ENCODE measurements around the gene TRAFD1. TPM values are rescaled to one million over a fixed set of nuclear protein-coding genes. Genes with fewer than 3 reads are reported as not detected.

Gene TRAFD1
- total RNA-seq, 1 donor from 2014 or later: 30.8 TPM

- no peak overlapping the region for H3K27ac ChIP-seq (ENCODE audit: low read depth, low read length)
- peaks cover 2 to 8% (median 3%) of the 10 kb centered on the region in 3 donors for H3K4me1 ChIP-seq (ENCODE audit: control insufficient read depth in 3 of 3, insufficient read depth in 3 of 3, low read length in 3 of 3)
- no peak overlapping the region for H3K9ac ChIP-seq (ENCODE audit: low read depth in 1 of 3, low read length in 3 of 3)
- no peaks in the 10 kb centered on the region for H3K9me3 ChIP-seq (ENCODE audit: control insufficient read depth in 3 of 3, low read length in 3 of 3)
- H3K4me3 ChIP-seq (ENCODE audit: low read length in 3 of 3): no peak overlapping the region
- no peaks in the 10 kb centered on the region for H3K27me3 ChIP-seq (ENCODE audit: control insufficient read depth in 3 of 3, insufficient read depth in 3 of 3, low read length in 3 of 3)
- H3K36me3 ChIP-seq (ENCODE audit: control insufficient read depth in 3 of 3, insufficient read depth in 3 of 3, low read length in 3 of 3): no peaks in the 10 kb centered on the region
Observed at GRCh38 chr12:112115259-112116045, 9.9 kb upstream of the TRAFD1 start.

- Histone ChIP-seq H3K27ac (ENCODE audit: low read depth, low read length) (peak overlapping the region; percentile 32), H3K9ac (ENCODE audit: low read depth in 1 of 3, low read length in 3 of 3) (peak overlapping the region; percentile 29 to 74 (median 63)), H3K9me3 (ENCODE audit: control insufficient read depth in 3 of 3, low read length in 3 of 3) (no peaks in the 10 kb centered on the region), H3K27me3 (ENCODE audit: control insufficient read depth in 3 of 3, insufficient read depth in 3 of 3, low read length in 3 of 3) (no peaks in the 10 kb centered on the region), H3K36me3 (ENCODE audit: control insufficient read depth in 3 of 3, insufficient read depth in 3 of 3, low read length in 3 of 3) (no peaks in the 10 kb centered on the region), H3K4me3 (ENCODE audit: low read length in 3 of 3) (peak overlapping the region; percentile 8 to 50 (median 45)), H3K4me1 (ENCODE audit: control insufficient read depth in 3 of 3, insufficient read depth in 3 of 3, low read length in 3 of 3) (peaks cover 2 to 8% (median 3%) of the 10 kb centered on the region in 3 donors)
Observed at GRCh38 chr12:112116232-112117060, 8.9 kb upstream of the TRAFD1 start.

GRCh38 chr12:112117685-112118084 is 7.7 kb upstream of the TRAFD1 start:
- no peak overlapping the region for H3K4me3 ChIP-seq (ENCODE audit: low read length in 3 of 3)
- no peak overlapping the region for H3K27ac ChIP-seq (ENCODE audit: low read depth, low read length)

GRCh38 chr12:112121780-112122565 is 3.4 kb upstream of the TRAFD1 start:
- peak overlapping the region; percentile 57 to 76 (median 69) for H3K9ac ChIP-seq (ENCODE audit: low read depth in 1 of 3, low read length in 3 of 3)

More at GRCh38 chr12:112117685-112118084, 7.7 kb upstream of the TRAFD1 start:
- Histone ChIP-seq H3K9me3 (ENCODE audit: control insufficient read depth in 3 of 3, low read length in 3 of 3) (no peaks in the 10 kb centered on the region), H3K36me3 (ENCODE audit: control insufficient read depth in 3 of 3, insufficient read depth in 3 of 3, low read length in 3 of 3) (no peaks in the 10 kb centered on the region), H3K9ac (ENCODE audit: low read depth in 1 of 3, low read length in 3 of 3) (no peak overlapping the region), H3K27me3 (ENCODE audit: control insufficient read depth in 3 of 3, insufficient read depth in 3 of 3, low read length in 3 of 3) (no peaks in the 10 kb centered on the region), H3K4me1 (ENCODE audit: control insufficient read depth in 3 of 3, insufficient read depth in 3 of 3, low read length in 3 of 3) (peaks cover 10 to 16% (median 11%) of the 10 kb centered on the region in 3 donors)

GRCh38 chr12:112122823-112123690 is 2.3 kb upstream of the TRAFD1 start:
- H3K9ac ChIP-seq (ENCODE audit: low read depth in 1 of 3, low read length in 3 of 3): no peak overlapping the region
- H3K9me3 ChIP-seq (ENCODE audit: control insufficient read depth in 3 of 3, low read length in 3 of 3): no peaks in the 10 kb centered on the region
- no peak overlapping the region for H3K4me3 ChIP-seq (ENCODE audit: low read length in 3 of 3)
- peaks cover 18 to 32% (median 28%) of the 10 kb centered on the region in 3 donors for H3K4me1 ChIP-seq (ENCODE audit: control insufficient read depth in 3 of 3, insufficient read depth in 3 of 3, low read length in 3 of 3)
- peaks cover 0 to 2% (median 0%) of the 10 kb centered on the region in 3 donors for H3K36me3 ChIP-seq (ENCODE audit: control insufficient read depth in 3 of 3, insufficient read depth in 3 of 3, low read length in 3 of 3)
- H3K27me3 ChIP-seq (ENCODE audit: control insufficient read depth in 3 of 3, insufficient read depth in 3 of 3, low read length in 3 of 3): no peaks in the 10 kb centered on the region
- peak overlapping the region; percentile 73 for H3K27ac ChIP-seq (ENCODE audit: low read depth, low read length)

More at GRCh38 chr12:112121780-112122565, 3.4 kb upstream of the TRAFD1 start:
- Histone ChIP-seq H3K4me1 (ENCODE audit: control insufficient read depth in 3 of 3, insufficient read depth in 3 of 3, low read length in 3 of 3) (peaks cover 18 to 28% (median 28%) of the 10 kb centered on the region in 3 donors), H3K27ac (ENCODE audit: low read depth, low read length) (peak overlapping the region; percentile 73), H3K4me3 (ENCODE audit: low read length in 3 of 3) (peak overlapping the region; percentile 51 to 64 (median 64)), H3K9me3 (ENCODE audit: control insufficient read depth in 3 of 3, low read length in 3 of 3) (no peaks in the 10 kb centered on the region), H3K36me3 (ENCODE audit: control insufficient read depth in 3 of 3, insufficient read depth in 3 of 3, low read length in 3 of 3) (peaks cover 0 to 2% (median 0%) of the 10 kb centered on the region in 3 donors), H3K27me3 (ENCODE audit: control insufficient read depth in 3 of 3, insufficient read depth in 3 of 3, low read length in 3 of 3) (no peaks in the 10 kb centered on the region)

GRCh38 chr12:112124918-112125249 is 476 bp upstream of the TRAFD1 start:
- Histone ChIP-seq H3K4me1 (ENCODE audit: control insufficient read depth in 3 of 3, insufficient read depth in 3 of 3, low read length in 3 of 3) (peaks cover 19 to 35% (median 28%) of the 10 kb centered on the region in 3 donors), H3K27ac (ENCODE audit: low read depth, low read length) (no peak overlapping the region), H3K9ac (ENCODE audit: low read depth in 1 of 3, low read length in 3 of 3) (peak overlapping the region in 1 of 3 donors; percentile 47), H3K27me3 (ENCODE audit: control insufficient read depth in 3 of 3, insufficient read depth in 3 of 3, low read length in 3 of 3) (no peaks in the 10 kb centered on the region), H3K9me3 (ENCODE audit: control insufficient read depth in 3 of 3, low read length in 3 of 3) (no peaks in the 10 kb centered on the region), H3K4me3 (ENCODE audit: low read length in 3 of 3) (peak overlapping the region; percentile 40 to 98 (median 96)), H3K36me3 (ENCODE audit: control insufficient read depth in 3 of 3, insufficient read depth in 3 of 3, low read length in 3 of 3) (peaks cover 0 to 2% (median 0%) of the 10 kb centered on the region in 3 donors)

- Histone ChIP-seq H3K9me3 (ENCODE audit: control insufficient read depth in 3 of 3, low read length in 3 of 3) (no peaks in the 10 kb centered on the region), H3K4me3 (ENCODE audit: low read length in 3 of 3) (peak overlapping the region; percentile 95 to 98 (median 96)), H3K27me3 (ENCODE audit: control insufficient read depth in 3 of 3, insufficient read depth in 3 of 3, low read length in 3 of 3) (no peaks in the 10 kb centered on the region), H3K9ac (ENCODE audit: low read depth in 1 of 3, low read length in 3 of 3) (peak overlapping the region; percentile 93 to 98 (median 97)), H3K4me1 (ENCODE audit: control insufficient read depth in 3 of 3, insufficient read depth in 3 of 3, low read length in 3 of 3) (peaks cover 19 to 38% (median 33%) of the 10 kb centered on the region in 3 donors), H3K27ac (ENCODE audit: low read depth, low read length) (peak overlapping the region; percentile 94), H3K36me3 (ENCODE audit: control insufficient read depth in 3 of 3, insufficient read depth in 3 of 3, low read length in 3 of 3) (peaks cover 0 to 4% (median 2%) of the 10 kb centered on the region in 3 donors)
Observed at GRCh38 chr12:112126000-112126438, 659 bp downstream of the TRAFD1 start.

- H3K9ac ChIP-seq (ENCODE audit: low read depth in 1 of 3, low read length in 3 of 3): no peak overlapping the region
- no peaks in the 10 kb centered on the region for H3K9me3 ChIP-seq (ENCODE audit: control insufficient read depth in 3 of 3, low read length in 3 of 3)
- H3K27ac ChIP-seq (ENCODE audit: low read depth, low read length): no peak overlapping the region
- peak overlapping the region in 1 of 3 donors; percentile 13 for H3K4me3 ChIP-seq (ENCODE audit: low read length in 3 of 3)
- H3K4me1 ChIP-seq (ENCODE audit: control insufficient read depth in 3 of 3, insufficient read depth in 3 of 3, low read length in 3 of 3): peaks cover 16 to 34% (median 31%) of the 10 kb centered on the region in 3 donors
- H3K36me3 ChIP-seq (ENCODE audit: control insufficient read depth in 3 of 3, insufficient read depth in 3 of 3, low read length in 3 of 3): peaks cover 0 to 4% (median 2%) of the 10 kb centered on the region in 3 donors
- H3K27me3 ChIP-seq (ENCODE audit: control insufficient read depth in 3 of 3, insufficient read depth in 3 of 3, low read length in 3 of 3): no peaks in the 10 kb centered on the region
Observed at GRCh38 chr12:112126911-112127310, 1.6 kb downstream of the TRAFD1 start.

Data from skeletal muscle tissue (tissue), 4 donors.